Measurements from ENCODE around the gene PGR. TPM values are rescaled to one million over a fixed set of nuclear protein-coding genes. Genes with fewer than 3 reads are reported as not detected.

Gene PGR
- polyA plus RNA-seq, 1 of the 3 experiments (the other 2 are of a cell fraction): not detected

GRCh38 chr11:101035872-101036271, 93.7 kb downstream of the PGR start:
- H3K4me2 ChIP-seq: no peak overlapping the region
- H3F3A ChIP-seq (replicated peaks; ENCODE audit: insufficient read depth): no peaks in the 10 kb centered on the region
- no peaks in the 10 kb centered on the region for H3K36me3 ChIP-seq (replicated peaks in 1 of 2; ENCODE audit: control insufficient read depth in 1 of 2, insufficient read depth in 2 of 2, low read length in 1 of 2)
- DNase-seq: no peak
- H3K9me3 ChIP-seq: no peaks in the 10 kb centered on the region
- no peaks in the 10 kb centered on the region for H4K20me1 ChIP-seq (ENCODE audit: insufficient read depth)
- ChIA-PET CTCF (no interaction called here), POLR2A (no interaction called here)
- no peak overlapping the region for H2AFZ ChIP-seq (ENCODE audit: low read depth)
- no peak overlapping the region for H3K9ac ChIP-seq
- H3K27me3 ChIP-seq (ENCODE audit: insufficient read depth): no peaks in the 10 kb centered on the region
- H3K79me2 ChIP-seq (ENCODE audit: insufficient read depth): no peaks in the 10 kb centered on the region
- no peaks in the 10 kb centered on the region for H3K9me2 ChIP-seq
- H3K4me3 ChIP-seq (ENCODE audit: low read depth in 2 of 2, low read length in 1 of 2): no peak overlapping the region
- no peak for TF ChIP-seq EP300 (IDR thresholded peaks at IDR 0.05; ENCODE audit: borderline replicate concordance in 1 of 2, low read depth in 1 of 2, low read length in 1 of 2)
- no peak for TF ChIP-seq CHD2 (IDR thresholded peaks at IDR 0.05; ENCODE audit: low read length, partially characterized antibody)
- no peak for TF ChIP-seq SIN3A (IDR thresholded peaks at IDR 0.05; ENCODE audit: borderline replicate concordance, low read depth, low read length)
- TF ChIP-seq SMC3 (IDR thresholded peaks at IDR 0.05; ENCODE audit: low read depth, low read length): no peak
- no peak for TF ChIP-seq YY1 (IDR thresholded peaks at IDR 0.05; ENCODE audit: low read depth)
- no peak for TF ChIP-seq IRF3 (IDR thresholded peaks at IDR 0.05; ENCODE audit: low read depth, low read length)
- H3K4me1 ChIP-seq (ENCODE audit: control insufficient read depth in 1 of 2, insufficient read depth in 2 of 2, low read depth in 1 of 2, low read length in 1 of 2): no peaks in the 10 kb centered on the region
- H3K27ac ChIP-seq (ENCODE audit: low read depth in 2 of 2, low read length in 1 of 2): no peak overlapping the region
- whole genome bisulfite sequencing (ENCODE audit: low lambda C conversion rate): 0% methylated on average over 1 of the region's 1 CpG

- ChIA-PET POLR2A (no interaction called here), CTCF (no interaction called here)
- Histone ChIP-seq H3K9ac (no peak overlapping the region), H4K20me1 (ENCODE audit: insufficient read depth) (no peaks in the 10 kb centered on the region), H3K9me3 (no peaks in the 10 kb centered on the region), H3K4me3 (ENCODE audit: low read depth in 2 of 2, low read length in 1 of 2) (no peak overlapping the region), H3K27me3 (ENCODE audit: insufficient read depth) (no peaks in the 10 kb centered on the region), H3K4me2 (no peak overlapping the region), H3K79me2 (ENCODE audit: insufficient read depth) (no peaks in the 10 kb centered on the region), H2AFZ (ENCODE audit: low read depth) (no peak overlapping the region), H3F3A (replicated peaks; ENCODE audit: insufficient read depth) (no peaks in the 10 kb centered on the region), H3K9me2 (no peaks in the 10 kb centered on the region), H3K36me3 (replicated peaks in 1 of 2; ENCODE audit: control insufficient read depth in 1 of 2, insufficient read depth in 2 of 2, low read length in 1 of 2) (no peaks in the 10 kb centered on the region), H3K27ac (ENCODE audit: low read depth in 2 of 2, low read length in 1 of 2) (no peak overlapping the region), H3K4me1 (ENCODE audit: control insufficient read depth in 1 of 2, insufficient read depth in 2 of 2, low read depth in 1 of 2, low read length in 1 of 2) (no peaks in the 10 kb centered on the region)
- no peak for DNase-seq
- TF ChIP-seq REST (IDR thresholded peaks at IDR 0.05; ENCODE audit: low read depth, low read length): no peak
- no peak for TF ChIP-seq MXI1 (IDR thresholded peaks at IDR 0.05; ENCODE audit: low read depth, low read length)
- TF ChIP-seq CTCF (IDR thresholded peaks at IDR 0.05): no peak
- no peak for TF ChIP-seq FOXJ3 (CRISPR knock-in tag; IDR thresholded peaks at IDR 0.05)
- 17% methylated on average over 4 of the region's 4 CpGs for WGBS (ENCODE audit: low lambda C conversion rate)
These were observed 95.5 kb downstream of the PGR start for GRCh38 chr11:101034076-101034475.

Data from SK-N-SH (cell line).